ENCODE data around the gene WWOX.

- no peak for TF ChIP-seq CTCF (IDR thresholded peaks at IDR 0.05)
- no peak for TF ChIP-seq EP300 (IDR thresholded peaks at IDR 0.05)
- TF ChIP-seq POLR2AphosphoS5 (IDR thresholded peaks at IDR 0.05) = no peak
These were observed 1111.2 kb downstream of the WWOX start for GRCh38 chr16:79210607-79211006.
